GM18951 (cell line): ENCODE measurements around the gene DOCK4.

Experiments
- POLR2A ChIP-seq: IDR thresholded peaks from 4 replicates; pipeline ENCODE4 v1.6.1; 2011; ENCODE audit warnings: mild to moderate bottlenecking; ENCODE audit not compliant: insufficient read length, insufficient read depth; ENCODE audit errors: extremely low read depth
- in situ Hi-C: fragments of 300-500 bp; cut with MboI; formaldehyde crosslinking; loops from one replicate; pipeline ENCODE4 v1.12.0; 2022; ENCODE audit warnings: low sequenced_read_pairs, mixed read lengths, inconsistent platforms; ENCODE audit not compliant: unreplicated experiment

DOCK4 gene

GRCh38 chr7:111780527-111780926, 425.7 kb downstream of the DOCK4 start:
- in situ Hi-C loops = no loop called here
- no peak for TF ChIP-seq POLR2A

- in situ Hi-C loops = no loop called here
- TF ChIP-seq POLR2A = no peak
Observed at GRCh38 chr7:111775206-111775605, 431.0 kb downstream of the DOCK4 start.

- in situ Hi-C loops = loop anchor here (25.0 kb wide), 1 partner anchor 715 kb away; the partner anchor contains the start of gene LSMEM1
- TF ChIP-seq POLR2A = no peak
Observed at GRCh38 chr7:111772716-111773115, 433.5 kb downstream of the DOCK4 start.

GRCh38 chr7:111771638-111772037, 434.6 kb downstream of the DOCK4 start:
- in situ Hi-C loops = loop anchor here (25.0 kb wide), 1 partner anchor 716 kb away; the partner anchor contains the start of gene LSMEM1
- no peak for TF ChIP-seq POLR2A

GRCh38 chr7:111770116-111770515, 436.1 kb downstream of the DOCK4 start:
- in situ Hi-C loops = loop anchor here (25.0 kb wide), 1 partner anchor 717 kb away; the partner anchor contains the start of gene LSMEM1
- no peak for TF ChIP-seq POLR2A

- no peak for TF ChIP-seq POLR2A
Observed at GRCh38 chr7:111765751-111766643, 440.2 kb downstream of the DOCK4 start.

GRCh38 chr7:111763221-111763801, 442.9 kb downstream of the DOCK4 start:
- TF ChIP-seq POLR2A = no peak
- in situ Hi-C loops = loop anchor here (25.0 kb wide), 1 partner anchor 724 kb away; the partner anchor contains the start of gene LSMEM1

More at GRCh38 chr7:111765751-111766643, 440.2 kb downstream of the DOCK4 start:
- in situ Hi-C loops = loop anchor here (25.0 kb wide), 1 partner anchor 721 kb away; the partner anchor contains the start of gene LSMEM1

GRCh38 chr7:111762799-111763198, 443.4 kb downstream of the DOCK4 start:
- in situ Hi-C loops = loop anchor here (25.0 kb wide), 1 partner anchor 725 kb away; the partner anchor contains the start of gene LSMEM1
- no peak for TF ChIP-seq POLR2A

- no peak for TF ChIP-seq POLR2A
- in situ Hi-C loops = loop anchor here (25.0 kb wide), 1 partner anchor 725 kb away; the partner anchor contains the start of gene LSMEM1
Observed at GRCh38 chr7:111762211-111762610, 444.0 kb downstream of the DOCK4 start.

- in situ Hi-C loops = loop anchor here (25.0 kb wide), 1 partner anchor 727 kb away; the partner anchor contains the start of gene LSMEM1
Observed at GRCh38 chr7:111760043-111760442, 446.2 kb downstream of the DOCK4 start.

GRCh38 chr7:111758332-111758731, 447.9 kb downstream of the DOCK4 start:
- in situ Hi-C loops = loop anchor here (25.0 kb wide), 1 partner anchor 729 kb away; the partner anchor contains the start of gene LSMEM1
- no peak for TF ChIP-seq POLR2A

More at GRCh38 chr7:111760043-111760442, 446.2 kb downstream of the DOCK4 start:
- no peak for TF ChIP-seq POLR2A

GRCh38 chr7:111756687-111757178, 449.5 kb downstream of the DOCK4 start:
- TF ChIP-seq POLR2A = no peak
- in situ Hi-C loops = loop anchor here (25.0 kb wide), 1 partner anchor 731 kb away; the partner anchor contains the start of gene LSMEM1

- in situ Hi-C loops = loop anchor here (25.0 kb wide), 1 partner anchor 732 kb away; the partner anchor contains the start of gene LSMEM1
- TF ChIP-seq POLR2A = no peak
Observed at GRCh38 chr7:111755383-111755782, 450.8 kb downstream of the DOCK4 start.
